Activated CD4-positive, CD25-positive, alpha-beta regulatory T cell treated with anti-CD3 and anti-CD28 coated beads, Interleukin-2, amount 50 U/mL, for 72 hours (primary cell): ENCODE measurements around the gene SMIM36.
A peak's percentile ranks its signal among the peaks of the same experiment; 100 is the strongest.
"Not testable (repeated sequence)": the region's sequence is repeated elsewhere in the genome, so short reads cannot be mapped to it uniquely, and the experiment has no call there.

ENCODE experiments used
- DNase-seq: peaks from one replicate; pipeline ENCODE4 v3.0.0; 2021

The SMIM36 gene

DNA sequence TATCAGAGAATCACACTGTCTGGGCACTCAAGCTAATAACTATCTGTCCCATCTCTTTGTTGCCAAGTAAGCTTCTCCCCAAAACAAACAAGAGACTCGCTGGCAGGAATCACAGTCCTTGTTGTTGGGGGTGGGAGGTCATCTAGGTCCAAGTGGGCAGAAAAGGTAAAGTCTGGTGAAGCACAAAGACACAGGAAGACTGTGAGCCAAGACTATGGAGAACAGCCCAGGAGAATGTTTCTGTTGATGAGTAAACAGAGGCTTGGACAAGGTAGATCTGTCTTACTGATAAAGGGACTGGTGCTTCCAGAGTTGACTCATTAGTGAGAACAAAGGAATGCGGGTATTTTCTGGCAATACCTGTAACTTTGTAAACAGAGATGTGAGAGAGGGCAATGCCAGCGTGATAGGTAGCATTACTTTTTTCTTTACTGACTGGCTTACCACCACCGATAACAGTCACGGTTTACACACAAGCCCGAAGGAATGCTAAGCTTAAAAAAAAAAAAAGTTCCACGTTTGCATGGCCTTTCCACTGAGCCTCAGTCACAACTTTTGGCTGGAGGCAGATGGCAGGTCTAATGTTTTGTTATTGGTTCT lies 78.1 kb downstream of the SMIM36 start:
- DNase-seq: no peak

DNA sequence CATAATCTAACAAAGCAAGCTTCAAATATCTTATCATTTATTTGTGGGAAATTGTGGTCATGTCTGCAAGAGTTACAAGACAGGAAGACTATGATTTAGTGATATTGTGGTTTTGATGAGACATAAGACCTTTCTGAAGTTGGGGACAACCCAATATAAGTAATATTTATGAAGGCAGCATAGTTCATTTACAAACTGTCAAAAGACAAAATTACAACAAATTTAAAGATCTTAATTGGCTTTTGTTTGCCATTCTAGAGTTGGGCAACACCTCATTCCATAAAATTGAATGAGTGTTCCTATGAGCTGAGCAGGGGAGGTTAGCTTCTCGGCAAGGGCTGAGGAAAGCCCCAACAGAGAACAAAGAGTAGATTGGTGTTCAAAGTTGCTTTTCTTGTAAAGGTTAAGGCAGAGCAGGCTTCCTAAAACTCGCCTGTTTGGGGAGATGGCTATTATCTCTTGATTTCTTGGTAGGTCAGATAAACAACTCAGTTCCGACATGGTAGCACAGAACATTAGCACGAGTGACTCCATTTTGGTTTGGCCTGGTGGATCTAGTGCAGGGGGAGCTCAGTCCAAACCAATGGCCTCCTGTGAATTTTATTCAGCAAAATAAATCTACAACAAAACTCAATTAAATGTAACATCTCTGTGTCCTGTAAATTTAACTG lies 78.8 kb downstream of the SMIM36 start:
- DNase-seq: no peak

DNA sequence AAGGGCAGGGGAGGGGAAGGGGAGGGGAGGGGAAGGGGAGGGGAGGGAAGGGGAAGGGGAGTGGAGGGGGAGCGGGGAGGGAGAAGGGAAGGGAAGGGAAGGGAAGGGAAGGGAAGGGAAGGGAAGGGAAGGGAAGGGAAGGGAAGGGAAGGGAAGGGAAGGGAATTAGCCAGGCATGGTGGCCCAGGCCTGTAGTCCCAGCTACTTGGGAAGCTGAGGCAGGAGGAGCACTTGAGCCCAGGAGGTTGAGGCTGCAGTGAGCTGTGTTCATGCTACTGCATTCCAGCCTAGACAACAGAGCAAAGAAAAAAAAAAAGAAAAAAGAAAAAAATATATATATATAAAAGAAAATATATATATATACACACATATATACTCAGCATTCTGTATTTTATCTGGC lies 79.3 kb downstream of the SMIM36 start:
- not testable (repeated sequence) for DNase-seq

DNA sequence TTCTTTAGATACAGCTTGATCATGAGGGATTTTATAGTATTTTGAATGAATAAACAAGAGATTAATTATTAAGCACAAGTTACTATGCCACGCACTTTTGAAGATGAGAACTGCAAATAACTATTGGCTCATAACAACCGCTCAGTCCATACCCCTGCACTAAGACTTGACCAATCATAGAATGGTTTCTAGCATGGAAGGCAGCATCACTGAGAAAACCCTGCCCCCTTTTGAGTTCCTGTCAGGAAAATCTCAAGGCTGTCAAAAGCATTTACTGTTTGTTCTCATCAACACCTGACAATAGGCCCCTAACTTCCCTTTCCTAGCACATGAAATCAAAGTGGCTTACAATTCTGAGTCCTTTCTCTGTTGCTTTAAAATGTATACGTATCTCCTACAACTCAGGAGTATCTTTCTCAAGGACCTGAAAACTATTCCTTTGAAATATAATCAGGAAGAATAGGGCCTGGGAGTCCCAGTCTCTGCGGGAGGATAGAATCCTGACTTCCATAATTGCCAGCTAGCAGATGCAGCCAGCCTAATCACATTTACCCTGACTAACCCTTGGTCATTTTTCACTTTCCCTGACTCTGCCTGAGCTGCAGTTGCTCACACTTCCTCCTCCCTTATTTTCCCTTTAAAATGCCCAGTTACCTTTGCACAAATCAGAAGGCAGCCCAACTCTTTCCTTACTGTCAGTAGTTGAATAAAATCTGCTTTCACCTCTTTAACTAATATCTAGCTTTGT lies 80.5 kb downstream of the SMIM36 start:
- DNase-seq: no peak

DNA sequence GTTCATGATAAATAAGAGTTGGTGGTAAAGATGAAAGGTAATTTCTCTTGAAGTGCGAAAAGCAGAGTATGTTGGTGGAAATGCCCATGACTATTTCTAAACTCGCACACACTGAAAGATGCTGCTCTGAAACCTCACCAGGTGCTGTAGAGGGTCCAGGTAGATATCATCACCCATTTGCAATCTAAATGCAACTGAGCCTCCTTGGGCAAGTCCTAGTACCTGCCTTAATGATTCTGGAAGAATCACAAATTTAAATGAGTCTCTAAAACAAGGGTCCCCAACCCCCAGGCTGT lies 83.7 kb downstream of the SMIM36 start:
- no peak for DNase-seq

DNA sequence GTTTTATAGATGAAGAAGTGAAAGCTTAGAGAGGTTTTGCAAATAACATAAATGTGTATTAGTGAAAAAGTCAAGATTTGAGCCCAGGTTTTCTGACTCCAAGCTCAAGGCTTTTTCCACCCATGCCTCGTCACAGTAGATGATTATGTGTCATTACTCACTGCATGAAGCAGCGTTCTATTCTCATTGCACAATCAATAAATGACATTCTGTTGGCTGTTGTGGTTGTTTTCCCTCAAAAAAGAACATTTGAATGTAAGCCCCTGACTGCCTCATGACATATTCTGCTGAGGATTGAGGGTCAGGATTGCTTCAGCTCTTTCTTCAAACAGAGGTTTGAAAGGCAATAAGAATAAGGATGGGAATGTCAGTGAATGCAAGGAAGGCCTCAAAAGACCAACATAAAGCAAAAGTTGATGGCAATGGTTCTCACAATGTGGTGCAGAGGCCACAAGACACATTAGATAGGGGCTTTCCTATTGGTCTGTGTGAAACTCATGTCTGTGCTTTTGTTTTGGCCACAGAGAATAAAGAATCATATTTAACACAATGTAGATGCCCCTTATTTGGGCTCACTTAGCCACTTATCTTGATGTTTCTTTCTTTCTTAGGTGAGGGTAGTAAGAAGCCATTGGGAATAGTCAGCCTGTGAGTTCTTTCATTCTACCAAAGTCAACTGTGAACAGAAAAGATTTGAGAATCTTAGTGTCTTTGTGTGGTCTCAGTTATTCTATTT lies 84.2 kb downstream of the SMIM36 start:
- no peak for DNase-seq

DNA sequence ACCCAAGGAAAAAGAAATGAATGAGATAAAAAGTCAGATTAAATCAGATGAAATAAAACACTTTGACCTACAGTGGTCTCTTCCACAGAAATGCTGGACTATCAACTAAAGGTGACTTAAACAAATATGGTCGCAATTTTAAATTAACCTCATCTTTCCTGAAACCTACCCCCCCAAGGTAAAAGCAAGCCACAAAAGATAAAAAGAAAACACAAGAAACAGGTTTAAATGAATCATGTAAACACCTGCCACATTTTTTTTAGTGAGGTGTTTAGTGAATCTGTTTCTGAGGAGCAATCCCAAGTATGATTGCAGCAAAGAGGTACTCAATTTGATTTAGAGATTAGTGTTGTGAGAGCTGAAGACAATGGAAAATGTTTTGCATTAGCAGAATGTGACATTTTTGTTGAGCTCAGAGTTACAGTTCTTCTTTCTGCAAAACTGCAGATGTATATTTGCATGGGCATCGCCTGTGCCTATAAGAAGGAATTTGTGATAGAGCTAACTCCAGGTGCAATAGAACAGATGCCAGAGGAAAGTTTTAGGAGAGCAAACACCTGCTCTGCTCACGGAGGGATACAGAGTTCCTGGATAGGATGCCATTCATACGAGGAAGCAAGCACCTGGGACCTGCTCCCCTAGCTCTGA lies 86.2 kb downstream of the SMIM36 start:
- DNase-seq: no peak

DNA sequence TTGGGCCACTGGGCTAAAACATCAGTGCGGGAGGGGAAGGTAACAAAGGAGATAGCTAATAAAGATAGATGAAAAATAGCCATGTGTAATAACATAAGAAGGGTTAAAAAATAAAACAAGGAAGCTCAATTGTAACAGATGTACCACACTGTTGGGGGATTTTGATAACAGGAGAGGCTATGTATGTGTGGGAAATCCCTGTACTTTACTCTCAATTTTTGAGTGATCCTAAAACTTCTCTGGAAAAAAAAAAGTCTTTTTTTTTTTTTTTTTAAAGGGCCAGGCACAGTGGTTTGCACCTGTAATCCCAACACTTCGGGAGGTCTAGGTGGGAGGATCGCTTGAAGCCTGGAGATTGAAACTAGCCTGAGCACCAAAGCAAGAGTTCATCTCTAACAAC lies 87.7 kb downstream of the SMIM36 start:
- no peak for DNase-seq

DNA sequence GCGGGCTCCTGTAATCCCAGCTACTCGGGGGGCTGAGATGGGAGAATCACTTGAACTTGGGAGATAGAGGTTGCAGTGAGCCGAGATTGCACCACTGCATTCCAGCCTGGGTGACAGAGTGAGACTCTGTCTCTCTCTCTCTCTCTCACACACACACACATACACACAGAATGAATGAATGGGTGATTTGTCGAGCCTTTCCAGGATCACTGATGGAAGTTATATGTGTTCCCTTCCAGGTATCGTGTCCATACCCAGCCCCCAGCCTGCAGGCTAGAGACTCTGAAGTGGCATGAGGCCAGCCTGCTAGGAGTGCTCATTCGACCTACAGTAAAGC lies 88.5 kb downstream of the SMIM36 start:
- DNase-seq: not testable (repeated sequence)

DNA sequence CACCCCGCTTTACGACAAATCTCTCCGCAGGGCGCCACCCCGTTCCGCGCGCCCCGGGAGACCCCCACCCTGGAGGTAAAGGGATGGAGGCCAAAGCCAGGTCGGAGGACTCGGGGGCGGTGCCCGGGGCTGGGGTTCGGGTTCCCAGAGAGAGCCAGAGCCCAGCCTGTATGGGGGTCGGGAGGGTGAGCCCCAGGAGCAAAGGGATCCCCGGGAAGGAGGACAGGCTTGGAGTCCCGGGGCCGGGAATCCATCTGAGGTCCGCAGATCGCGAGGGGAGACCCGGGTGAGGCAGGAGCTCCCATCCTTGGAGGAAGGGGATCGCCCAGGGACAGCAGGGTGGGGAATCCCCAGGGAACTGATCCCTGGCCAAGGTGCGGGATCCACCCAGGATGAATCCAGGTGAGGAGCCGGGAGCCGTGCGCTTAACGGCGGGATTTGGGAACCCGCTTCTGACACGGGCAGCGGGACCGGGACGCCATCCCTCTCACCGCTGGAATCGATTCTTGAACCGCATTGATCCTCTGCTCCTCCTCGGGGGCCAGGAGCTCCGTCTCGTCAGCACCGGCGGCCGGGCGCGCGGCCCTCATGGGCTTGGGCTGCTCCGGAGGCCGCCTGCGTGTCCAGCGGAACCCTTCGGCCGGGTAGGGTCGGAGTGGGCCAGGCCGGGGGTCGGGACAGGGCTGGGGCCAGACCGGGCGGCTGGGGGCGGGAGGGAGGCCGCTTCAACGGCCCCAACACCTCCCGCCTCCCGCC lies 89.9 kb downstream of the SMIM36 start, which contains the start of gene MMD:
MMD (minus strand) TSS at position 657 of the 756 bp plus-strand sequence; CDS start at position 517, 140 bp downstream.
- DNase-seq: peak; percentile 40

DNA sequence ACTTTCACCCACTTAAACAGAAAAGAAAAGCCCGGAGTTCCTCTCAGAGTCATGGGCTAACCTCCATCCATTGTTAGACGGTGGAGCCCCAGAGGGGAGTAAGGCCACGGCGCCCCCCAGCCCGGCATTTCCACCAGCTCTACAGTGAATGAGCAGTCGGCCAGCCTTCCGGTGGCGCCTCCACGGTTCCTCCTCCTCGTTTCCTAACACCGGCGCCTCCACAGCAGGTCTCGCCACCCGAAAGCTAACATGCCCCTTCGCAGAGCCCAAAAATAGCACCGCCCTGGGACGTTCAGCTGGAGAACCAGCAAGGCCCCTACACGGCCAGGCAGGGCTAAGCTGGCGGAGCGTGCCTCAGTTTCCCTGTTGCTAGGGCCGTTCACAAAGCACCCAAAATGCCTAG lies 90.5 kb downstream of the SMIM36 start:
- peak; percentile 55 for DNase-seq

DNA sequence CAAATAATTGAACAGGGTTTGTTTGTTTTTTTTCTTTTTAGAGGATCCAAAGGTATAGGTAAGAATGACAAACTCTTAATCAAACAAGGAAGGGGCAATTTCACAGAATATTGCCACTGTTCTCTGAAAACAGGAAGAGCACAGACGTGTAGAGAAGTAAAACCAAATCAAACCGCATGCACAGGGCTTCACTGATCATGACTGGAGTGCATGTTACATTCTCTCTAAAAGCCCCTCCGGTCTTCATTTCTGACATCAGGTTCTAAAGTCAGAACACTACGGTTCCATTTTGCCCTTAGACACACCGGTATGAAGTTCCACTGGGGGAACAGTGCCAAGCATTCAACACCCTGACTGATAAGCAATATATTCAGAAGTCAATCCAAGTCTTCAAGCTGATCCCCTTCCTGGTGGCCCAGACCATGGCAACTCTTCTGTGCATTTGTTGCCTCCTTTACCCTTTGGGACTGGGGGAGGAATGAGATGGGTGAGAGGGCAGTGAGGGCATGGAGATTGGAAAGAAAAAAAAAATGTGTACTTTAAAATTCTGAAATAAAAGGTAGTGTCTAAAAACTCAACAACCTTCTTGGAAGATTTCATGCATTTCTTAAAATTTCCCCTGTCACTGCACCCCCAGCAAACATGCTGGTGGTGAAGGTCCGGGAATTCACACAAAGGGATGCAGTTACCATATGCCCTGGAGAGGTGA lies 91.0 kb downstream of the SMIM36 start:
- no peak for DNase-seq

DNA sequence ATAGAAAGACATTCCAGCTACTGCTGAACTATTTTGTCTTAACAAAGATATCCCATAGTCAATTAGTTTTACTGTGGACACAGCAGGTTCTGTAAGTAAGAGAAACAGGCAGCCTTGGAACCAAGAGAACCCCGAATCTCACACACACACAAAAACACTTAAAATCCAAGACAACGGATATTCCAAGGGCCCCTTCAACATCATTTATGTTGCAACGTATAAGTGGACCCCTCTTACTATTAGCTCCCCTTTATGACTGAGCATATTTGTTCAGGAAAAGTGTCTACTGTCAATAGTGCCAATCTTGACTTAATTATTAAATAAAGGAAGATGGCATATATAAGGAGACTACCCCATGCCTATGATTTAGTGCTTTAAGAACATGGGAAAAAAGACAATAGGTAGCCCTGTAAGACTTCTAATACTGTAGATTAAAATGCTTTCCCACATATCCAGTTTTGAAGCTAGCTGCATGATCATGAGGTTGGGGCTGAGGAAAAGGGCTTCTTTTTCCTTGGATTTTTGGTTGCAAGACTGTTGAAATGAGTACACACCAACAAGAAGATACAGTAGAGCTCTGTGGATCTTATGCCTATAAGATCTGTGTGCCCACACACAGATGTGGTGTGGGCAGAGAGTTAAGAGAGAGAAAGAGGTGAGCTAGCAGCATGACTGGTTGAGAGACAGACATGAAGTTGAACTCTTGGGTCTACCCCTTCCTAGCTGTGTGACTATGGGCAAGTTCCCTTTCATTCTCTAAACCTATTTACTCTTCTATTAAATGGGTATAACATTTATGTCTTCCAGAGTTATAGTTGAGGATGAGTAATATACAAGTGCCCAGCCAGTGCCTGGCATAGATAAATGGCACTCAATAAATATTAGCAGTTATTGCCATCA lies 92.6 kb downstream of the SMIM36 start:
- DNase-seq: no peak

DNA sequence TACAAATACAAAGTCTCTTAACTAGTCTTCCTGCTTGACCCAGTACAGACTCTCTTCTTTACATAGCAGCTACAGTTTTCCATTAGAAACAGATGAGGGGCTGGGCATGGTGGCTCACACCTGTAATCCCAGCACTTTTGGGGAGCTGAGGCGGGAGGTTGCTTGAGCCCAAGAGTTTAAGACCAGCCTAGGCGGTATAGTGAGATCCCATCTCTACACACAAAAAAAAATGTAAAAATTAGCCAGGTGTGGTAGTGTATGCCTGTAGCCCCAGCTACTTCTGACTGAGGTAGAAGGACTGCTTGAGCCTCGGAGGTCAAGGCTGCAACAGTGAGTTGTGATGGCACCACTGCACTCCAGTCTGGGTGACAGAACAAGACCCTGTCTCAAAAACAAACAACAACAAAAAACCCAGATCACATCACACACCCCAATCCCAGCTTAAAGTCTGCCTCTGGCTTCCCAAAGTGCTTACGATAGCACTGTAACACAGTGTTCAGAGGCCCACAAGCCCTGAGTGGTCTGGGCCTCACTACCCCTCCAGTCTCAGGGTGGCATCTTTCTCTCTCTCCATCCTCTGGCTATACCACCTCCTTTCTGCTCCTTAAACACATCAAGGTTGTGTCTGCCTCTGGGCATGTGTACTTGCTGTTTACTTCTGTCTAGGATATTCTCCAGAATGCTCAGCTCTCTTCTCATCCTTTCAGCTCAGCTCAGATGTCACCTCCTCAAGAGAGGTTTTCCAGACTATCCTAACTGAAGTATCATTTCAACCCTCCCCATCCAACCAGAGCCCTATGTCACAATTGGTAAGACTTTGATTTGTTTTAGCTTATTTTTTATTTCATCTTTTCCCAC lies 93.6 kb downstream of the SMIM36 start:
- DNase-seq: no peak

DNA sequence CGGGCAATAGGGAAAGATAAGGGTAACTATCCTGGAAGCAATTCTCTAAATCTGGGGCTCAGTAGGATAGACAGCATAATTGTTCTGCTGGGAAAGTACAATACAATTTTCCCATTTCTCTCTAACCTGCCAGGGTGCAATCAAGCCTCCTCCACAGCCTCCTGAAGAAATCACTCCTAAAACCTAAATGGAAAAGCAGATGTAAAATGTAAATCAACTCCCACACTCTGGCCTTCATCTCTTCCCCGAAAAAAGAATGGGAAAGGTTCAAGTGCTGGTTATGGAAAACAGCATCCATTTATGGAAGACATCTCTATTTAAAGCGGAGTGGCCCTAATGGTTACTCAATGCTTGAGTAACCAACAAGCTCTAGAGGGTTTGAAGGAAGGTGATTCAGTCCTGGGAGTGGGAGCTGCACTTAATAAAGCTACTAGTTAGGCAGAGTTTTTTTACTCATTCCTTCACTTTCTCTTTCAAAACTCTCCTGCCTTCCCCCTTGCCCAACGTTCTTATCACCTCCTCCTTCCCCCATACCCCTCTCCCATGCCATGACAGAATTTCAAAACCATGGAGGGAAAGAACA lies 94.7 kb downstream of the SMIM36 start:
- DNase-seq: no peak

DNA sequence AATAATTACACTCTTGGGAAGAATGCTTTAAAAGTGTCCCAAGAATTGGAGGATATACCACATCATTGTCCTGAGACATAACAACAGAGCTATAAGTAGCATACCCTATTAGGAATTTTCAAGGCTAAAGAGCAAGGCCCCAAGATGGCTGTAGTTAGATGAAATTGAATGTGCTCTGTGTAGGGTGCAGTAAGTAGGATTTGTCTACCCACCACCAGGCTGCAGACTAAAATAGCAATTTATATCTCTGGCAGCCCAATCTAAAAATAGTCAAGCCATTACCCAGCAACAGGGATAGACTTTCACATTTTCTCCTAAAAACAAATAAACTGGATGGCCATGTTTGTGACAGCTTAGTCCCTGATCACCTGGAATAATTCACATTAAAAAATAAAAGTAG lies 95.3 kb downstream of the SMIM36 start:
- DNase-seq: no peak

DNA sequence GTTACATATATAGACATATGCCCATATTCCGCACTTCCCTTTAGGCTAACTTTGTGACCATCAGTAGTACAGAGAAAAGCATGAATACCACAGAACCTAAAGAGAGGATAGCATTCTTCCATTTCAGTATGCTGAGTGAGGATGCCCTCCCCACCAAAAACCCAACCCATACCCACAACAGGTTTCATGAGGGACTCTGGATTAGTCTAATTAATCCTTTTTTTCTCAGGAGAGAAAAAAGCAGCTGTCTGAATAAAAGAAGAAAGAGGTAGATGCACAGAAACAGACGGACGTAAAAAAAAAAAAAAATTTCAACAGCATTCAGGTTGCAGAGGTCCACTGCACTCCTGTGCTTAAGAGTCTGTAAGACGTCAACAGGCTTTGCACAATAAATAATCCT lies 96.3 kb downstream of the SMIM36 start:
- no peak for DNase-seq

DNA sequence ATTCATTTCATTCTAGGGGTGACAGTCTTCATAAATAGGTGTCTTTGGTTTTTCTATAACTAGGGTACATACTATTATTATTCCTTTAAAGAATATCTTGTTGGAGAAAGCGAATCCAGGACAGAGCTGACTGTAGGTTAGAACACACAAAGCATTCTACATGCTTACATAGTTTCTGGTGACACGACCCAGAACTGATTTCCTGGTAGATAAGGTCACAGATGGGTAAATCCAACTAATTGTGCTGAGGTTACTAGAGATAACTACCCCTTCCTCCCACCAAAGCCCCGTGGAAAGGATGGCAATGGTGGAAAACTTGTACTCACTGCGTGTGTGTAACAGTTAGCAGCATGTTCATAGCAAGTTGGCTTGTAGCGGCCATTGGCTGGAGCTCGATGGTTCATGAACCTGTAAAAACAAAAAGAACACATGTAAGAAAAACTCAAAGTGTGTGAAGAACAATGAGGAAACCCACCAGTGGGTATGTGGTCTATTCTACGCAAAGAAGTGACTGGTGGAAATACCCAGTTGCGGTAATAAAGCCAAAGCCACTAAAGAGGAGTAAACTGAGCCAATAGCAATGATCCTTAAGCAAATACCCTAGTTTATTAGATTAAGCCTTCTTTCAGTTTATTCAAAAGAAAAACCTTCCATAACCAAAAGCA lies 97.3 kb downstream of the SMIM36 start:
- DNase-seq: no peak

DNA sequence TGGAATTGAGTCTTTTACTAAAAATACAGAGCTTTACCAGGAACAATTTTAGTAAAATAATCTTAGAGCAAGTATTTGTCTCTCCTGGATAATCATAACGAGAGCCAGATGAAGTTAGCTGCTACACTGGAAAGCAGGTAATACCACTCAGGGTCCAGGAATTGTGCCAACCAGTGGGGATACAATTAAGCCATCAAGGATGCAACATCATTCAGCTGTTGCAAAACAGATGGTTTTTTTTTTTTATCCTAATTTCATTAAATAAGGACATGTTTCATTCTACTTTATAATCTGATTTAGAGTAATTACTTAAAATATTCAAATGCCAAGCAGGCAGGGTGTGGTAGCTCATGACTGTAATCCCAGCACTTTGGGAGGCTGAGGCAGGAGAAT lies 99.8 kb downstream of the SMIM36 start:
- no peak for DNase-seq
